Measurements from ENCODE around the gene SLC11A2. TPM values are rescaled to one million over a fixed set of nuclear protein-coding genes. Genes with fewer than 3 reads are reported as not detected.
"Not testable (repeated sequence)": the region's sequence is repeated elsewhere in the genome, so short reads cannot be mapped to it uniquely, and the experiment has no call there.

SLC11A2 gene
- total and polyA plus RNA-seq, 2 donors (not counting 1 experiment from before 2014, with no cell fraction given), result 19.7 to 42.0 TPM

DNA sequence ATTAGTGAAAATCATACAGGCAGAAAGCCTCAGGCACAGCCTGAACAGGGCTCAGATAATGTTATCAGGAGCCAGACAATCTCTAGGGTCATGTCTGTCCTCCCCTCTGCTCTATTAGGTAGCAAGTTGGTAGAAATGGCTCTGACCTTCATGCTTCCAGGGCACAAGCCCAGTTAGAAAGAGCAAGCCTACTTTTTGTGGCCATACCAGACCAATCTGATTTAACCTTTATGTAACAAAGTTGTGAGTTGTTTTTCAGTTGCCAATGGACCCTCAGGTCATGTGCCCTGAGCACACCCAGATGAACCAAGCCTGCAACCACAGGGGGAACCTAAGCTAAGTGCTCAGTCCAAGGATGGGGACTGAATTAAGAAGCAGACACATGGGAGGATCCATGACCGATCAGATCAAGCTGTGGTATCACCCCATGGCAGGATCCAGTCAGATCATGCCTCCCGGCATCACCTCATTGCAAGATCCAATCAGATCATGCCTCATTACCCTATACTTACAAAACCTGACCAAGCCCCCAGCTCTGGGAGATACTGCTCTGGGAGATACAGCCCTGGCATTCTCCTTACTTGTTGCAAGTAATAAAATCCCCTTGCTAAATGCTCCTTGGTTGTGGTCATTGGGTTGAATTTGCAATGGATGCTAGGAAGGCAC, 92.6 kb downstream of the SLC11A2 start:
- POLR2A ChIA-PET, result no interaction called here
- H3K4me3 ChIP-seq (ENCODE audit: control extremely low read depth in 1 of 5, extremely low read depth in 1 of 5, insufficient read depth in 1 of 5, low read depth in 2 of 5, low read length in 4 of 5), result no peak overlapping the region
- DNase-seq, result no peak
- H3K9me3 ChIP-seq (ENCODE audit: control extremely low read depth in 1 of 3, control insufficient read depth in 2 of 3, insufficient read depth in 1 of 3, low read length in 2 of 3), result peaks cover 0 to 21% (median 17%) of the 10 kb centered on the region in 3 donors
- no peaks in the 10 kb centered on the region for H3K9me3 Mint-ChIP-seq (ENCODE audit: insufficient read depth)
- H3K9ac ChIP-seq (ENCODE audit: low read length), result no peak overlapping the region
- CTCF ChIA-PET, result no interaction called here
- no peak for ATAC-seq (ENCODE audit: low read depth)
- H4K20me1 ChIP-seq (ENCODE audit: control insufficient read depth, insufficient read depth, low read length, poor library complexity, severe bottlenecking), result peaks cover 47% of the 10 kb centered on the region
- H3K4me1 Mint-ChIP-seq, result peaks cover 57% of the 10 kb centered on the region
- intact Hi-C loops (cut with micrococcal nuclease), result no loop called here
- TF ChIP-seq EZH2 (IDR thresholded peaks at IDR 0.05; ENCODE audit: borderline replicate concordance, insufficient read depth, low read depth, low read length, poor library complexity, severe bottlenecking), result no peak
- TF ChIP-seq, protein P1, sequence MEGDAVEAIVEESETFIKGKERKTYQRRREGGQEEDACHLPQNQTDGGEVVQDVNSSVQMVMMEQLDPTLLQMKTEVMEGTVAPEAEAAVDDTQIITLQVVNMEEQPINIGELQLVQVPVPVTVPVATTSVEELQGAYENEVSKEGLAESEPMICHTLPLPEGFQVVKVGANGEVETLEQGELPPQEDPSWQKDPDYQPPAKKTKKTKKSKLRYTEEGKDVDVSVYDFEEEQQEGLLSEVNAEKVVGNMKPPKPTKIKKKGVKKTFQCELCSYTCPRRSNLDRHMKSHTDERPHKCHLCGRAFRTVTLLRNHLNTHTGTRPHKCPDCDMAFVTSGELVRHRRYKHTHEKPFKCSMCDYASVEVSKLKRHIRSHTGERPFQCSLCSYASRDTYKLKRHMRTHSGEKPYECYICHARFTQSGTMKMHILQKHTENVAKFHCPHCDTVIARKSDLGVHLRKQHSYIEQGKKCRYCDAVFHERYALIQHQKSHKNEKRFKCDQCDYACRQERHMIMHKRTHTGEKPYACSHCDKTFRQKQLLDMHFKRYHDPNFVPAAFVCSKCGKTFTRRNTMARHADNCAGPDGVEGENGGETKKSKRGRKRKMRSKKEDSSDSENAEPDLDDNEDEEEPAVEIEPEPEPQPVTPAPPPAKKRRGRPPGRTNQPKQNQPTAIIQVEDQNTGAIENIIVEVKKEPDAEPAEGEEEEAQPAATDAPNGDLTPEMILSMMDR (IDR thresholded peaks at IDR 0.05), result no peak
- no peak overlapping the region for H3K4me2 ChIP-seq (replicated peaks; ENCODE audit: low read depth, low read length, poor library complexity, severe bottlenecking)
- peak overlapping the region in 1 of 2 donors; percentile 64 for H3K27ac ChIP-seq (ENCODE audit: low read length in 2 of 2)
- peaks cover 24% of the 10 kb centered on the region for H3K79me2 ChIP-seq (ENCODE audit: control insufficient read depth, insufficient read depth, low read length)
- H3K4me3 Mint-ChIP-seq, result no peak overlapping the region
- H3K27ac Mint-ChIP-seq, result peak overlapping the region; percentile 81
- H2AFZ ChIP-seq (ENCODE audit: insufficient read depth, low read depth, low read length, poor library complexity, severe bottlenecking), result no peak overlapping the region
- peaks cover 4 to 62% of the 10 kb centered on the region in 2 experiments for H3K36me3 ChIP-seq (replicated peaks in 1 of 2; ENCODE audit: control extremely low read depth in 1 of 2, control insufficient read depth in 1 of 2, extremely low read depth in 1 of 2, insufficient read depth in 2 of 2, low read length in 1 of 2)
- no peaks in the 10 kb centered on the region for H3K27me3 Mint-ChIP-seq
- 100% methylated on average over 2 of the region's 2 CpGs for WGBS (ENCODE audit: insufficient coverage)
- H3K27me3 ChIP-seq (replicated peaks in 1 of 4; ENCODE audit: control extremely low read depth in 1 of 4, control insufficient read depth in 3 of 4, insufficient read depth in 4 of 4, low read length in 3 of 4), result no peaks in the 10 kb centered on the region
- peaks cover 33 to 37% of the 10 kb centered on the region in 2 donors for H3K4me1 ChIP-seq (ENCODE audit: control insufficient read depth in 2 of 2, insufficient read depth in 2 of 2, low read length in 2 of 2)

GRCh38 chr12:50932787-50933280, 93.3 kb downstream of the SLC11A2 start:
- intact Hi-C loops (cut with micrococcal nuclease), result no loop called here
- H3K4me1 ChIP-seq (ENCODE audit: control insufficient read depth in 2 of 2, insufficient read depth in 2 of 2, low read length in 2 of 2), result peaks cover 36 to 45% of the 10 kb centered on the region in 2 donors
- H3K27me3 ChIP-seq (replicated peaks in 1 of 4; ENCODE audit: control extremely low read depth in 1 of 4, control insufficient read depth in 3 of 4, insufficient read depth in 4 of 4, low read length in 3 of 4), result no peaks in the 10 kb centered on the region
- TF ChIP-seq, protein P1 (IDR thresholded peaks at IDR 0.05), result no peak
- TF ChIP-seq EZH2 (IDR thresholded peaks at IDR 0.05; ENCODE audit: borderline replicate concordance, insufficient read depth, low read depth, low read length, poor library complexity, severe bottlenecking), result no peak
- peaks cover 32% of the 10 kb centered on the region for H3K79me2 ChIP-seq (ENCODE audit: control insufficient read depth, insufficient read depth, low read length)
- peaks cover 54% of the 10 kb centered on the region for H4K20me1 ChIP-seq (ENCODE audit: control insufficient read depth, insufficient read depth, low read length, poor library complexity, severe bottlenecking)
- WGBS (ENCODE audit: insufficient coverage), result no CpG with 5 or more reads among the region's 2 CpGs
- Mint-ChIP-seq H3K4me3 (no peak overlapping the region), H3K9me3 (ENCODE audit: insufficient read depth) (no peaks in the 10 kb centered on the region), H3K27ac (peak overlapping the region; percentile 81), H3K27me3 (no peaks in the 10 kb centered on the region), H3K4me1 (peaks cover 65% of the 10 kb centered on the region)
- H3K27ac ChIP-seq (ENCODE audit: low read length in 2 of 2), result peak overlapping the region in 1 of 2 donors; percentile 64
- ChIA-PET POLR2A (interaction anchor here (0.5 kb wide), 1 partner anchor 8 kb away, joined by 4 read pairs; no protein-coding TSS in a partner anchor), CTCF (interaction anchor here (10.0 kb wide), 1 partner anchor 52 kb away, joined by 94 read pairs; no protein-coding TSS in a partner anchor)
- H3K9me3 ChIP-seq (ENCODE audit: control extremely low read depth in 1 of 3, control insufficient read depth in 2 of 3, insufficient read depth in 1 of 3, low read length in 2 of 3), result peaks cover 0 to 14% (median 10%) of the 10 kb centered on the region in 3 donors
- ATAC-seq (ENCODE audit: low read depth) (no peak), DNase-seq (no peak)
- no peak overlapping the region for H3K4me3 ChIP-seq (ENCODE audit: control extremely low read depth in 1 of 5, extremely low read depth in 1 of 5, insufficient read depth in 1 of 5, low read depth in 2 of 5, low read length in 4 of 5)
- no peak overlapping the region for H2AFZ ChIP-seq (ENCODE audit: insufficient read depth, low read depth, low read length, poor library complexity, severe bottlenecking)
- no peak overlapping the region for H3K4me2 ChIP-seq (replicated peaks; ENCODE audit: low read depth, low read length, poor library complexity, severe bottlenecking)
- H3K9ac ChIP-seq (ENCODE audit: low read length), result no peak overlapping the region
- peaks cover 4 to 67% of the 10 kb centered on the region in 2 experiments for H3K36me3 ChIP-seq (replicated peaks in 1 of 2; ENCODE audit: control extremely low read depth in 1 of 2, control insufficient read depth in 1 of 2, extremely low read depth in 1 of 2, insufficient read depth in 2 of 2, low read length in 1 of 2)

DNA sequence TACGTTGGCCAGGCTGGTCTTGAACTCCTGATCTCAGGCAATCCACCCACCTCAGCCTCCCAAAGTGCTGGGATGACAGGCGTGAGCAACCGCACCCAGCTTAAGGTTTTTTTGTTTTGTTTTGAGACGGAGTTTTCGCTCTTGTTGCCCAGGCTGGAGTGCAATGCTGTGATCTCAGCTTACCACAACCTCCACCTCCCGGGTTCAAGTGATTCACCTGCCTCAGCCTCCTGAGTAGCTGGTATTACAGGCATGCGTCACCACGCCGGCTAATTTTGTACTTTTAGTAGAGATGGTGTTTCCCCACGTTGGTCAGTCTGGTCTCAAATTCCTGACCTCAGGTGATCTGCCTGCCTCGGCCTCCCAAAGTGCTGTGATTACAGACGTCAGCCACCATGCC, 95.7 kb downstream of the SLC11A2 start:
- peaks cover 74% of the 10 kb centered on the region for H3K4me1 Mint-ChIP-seq
- CTCF ChIA-PET, result interaction anchor here (0.8 to 10.0 kb wide), 3 partner anchors 55 to 105 kb away, joined by 3 to 94 read pairs (median 15); no protein-coding TSS in a partner anchor
- peaks cover 55% of the 10 kb centered on the region for H3K79me2 ChIP-seq (ENCODE audit: control insufficient read depth, insufficient read depth, low read length)

More for the DNA sequence above, 95.7 kb downstream of the SLC11A2 start:
- H3K27ac Mint-ChIP-seq; H3K9me3 Mint-ChIP-seq (ENCODE audit: insufficient read depth); ATAC-seq (ENCODE audit: low read depth); H3K4me3 Mint-ChIP-seq; DNase-seq; intact Hi-C loops (cut with micrococcal nuclease); H3K27ac ChIP-seq (ENCODE audit: low read length in 2 of 2); H3K27me3 Mint-ChIP-seq; H2AFZ ChIP-seq (ENCODE audit: insufficient read depth, low read depth, low read length, poor library complexity, severe bottlenecking); H3K4me2 ChIP-seq (replicated peaks; ENCODE audit: low read depth, low read length, poor library complexity, severe bottlenecking); H3K9me3 ChIP-seq (ENCODE audit: control extremely low read depth in 1 of 3, control insufficient read depth in 2 of 3, insufficient read depth in 1 of 3, low read length in 2 of 3); H3K4me3 ChIP-seq (ENCODE audit: control extremely low read depth in 1 of 5, extremely low read depth in 1 of 5, insufficient read depth in 1 of 5, low read depth in 2 of 5, low read length in 4 of 5); H3K9ac ChIP-seq (ENCODE audit: low read length); H3K27me3 ChIP-seq (replicated peaks in 1 of 4; ENCODE audit: control extremely low read depth in 1 of 4, control insufficient read depth in 3 of 4, insufficient read depth in 4 of 4, low read length in 3 of 4): not testable (repeated sequence)
- WGBS (ENCODE audit: insufficient coverage), result 100% methylated on average over 4 of the region's 12 CpGs
- POLR2A ChIA-PET, result interaction anchor here (0.7 kb wide), 1 partner anchor 34 kb away, joined by 9 read pairs; no protein-coding TSS in a partner anchor
- peaks cover 36 to 44% of the 10 kb centered on the region in 2 donors for H3K4me1 ChIP-seq (ENCODE audit: control insufficient read depth in 2 of 2, insufficient read depth in 2 of 2, low read length in 2 of 2)
- peaks cover 57% of the 10 kb centered on the region for H4K20me1 ChIP-seq (ENCODE audit: control insufficient read depth, insufficient read depth, low read length, poor library complexity, severe bottlenecking)
- peaks cover 4 to 59% of the 10 kb centered on the region in 2 experiments for H3K36me3 ChIP-seq (replicated peaks in 1 of 2; ENCODE audit: control extremely low read depth in 1 of 2, control insufficient read depth in 1 of 2, extremely low read depth in 1 of 2, insufficient read depth in 2 of 2, low read length in 1 of 2)
